GM23338 (cell line): ENCODE measurements around the gene FAM20C. TPM values are rescaled to one million over a fixed set of nuclear protein-coding genes. Genes with fewer than 3 reads are reported as not detected.

Experiments used
- ATAC-seq: fragments of 200-7000 bp; cut with Tn5 transposase; 3 replicates; pipeline ENCODE4 v1.9.1; 2020
- DNase-seq: peaks from one replicate; pipeline ENCODE4 v3.0.0-alpha.2; 2015; ENCODE audit warnings: low spot score
- H2AFZ ChIP-seq: fragments of 200-600 bp; sonication (generic); 2 replicates; pipeline ENCODE4 v1.8.0; 2016; ENCODE audit warnings: antibody characterized with exemption, mild to moderate bottlenecking, moderate library complexity
- H3F3A ChIP-seq: fragments of 200-600 bp; sonication (generic); replicated peaks from 2 replicates; pipeline ENCODE4 v1.8.0; 2017; ENCODE audit warnings: antibody characterized with exemption, mixed run types, low read depth
- H3K27ac ChIP-seq: fragments of 200-600 bp; sonication (generic); 2 replicates; pipeline ENCODE4 v1.6.1; 2016; ENCODE audit warnings: low read depth
- H3K27me3 ChIP-seq: fragments of 200-600 bp; sonication (generic); 2 replicates; pipeline ENCODE4 v1.8.0; 2016; ENCODE audit warnings: mild to moderate bottlenecking, mixed run types, moderate library complexity; ENCODE audit not compliant: insufficient read depth
- H3K36me3 ChIP-seq: fragments of 200-600 bp; sonication (generic); 2 replicates; pipeline ENCODE4 v1.8.0; 2016; ENCODE audit warnings: mild to moderate bottlenecking; ENCODE audit not compliant: insufficient read depth
- H3K4me1 ChIP-seq: fragments of 200-600 bp; sonication (generic); 2 replicates; pipeline ENCODE4 v1.8.0; 2016; ENCODE audit warnings: mild to moderate bottlenecking, moderate library complexity; ENCODE audit not compliant: insufficient read depth
- H3K4me2 ChIP-seq: fragments of 200-600 bp; sonication (generic); 2 replicates; pipeline ENCODE4 v1.7.1; 2017; ENCODE audit warnings: mixed run types
- H3K4me3 ChIP-seq: fragments of 200-600 bp; sonication (generic); 2 replicates; pipeline ENCODE4 v1.6.1; 2016; ENCODE audit warnings: mixed run types
- H3K79me2 ChIP-seq: fragments of 200-600 bp; sonication (generic); replicated peaks from 2 replicates; pipeline ENCODE4 v1.8.0; 2017; ENCODE audit warnings: mild to moderate bottlenecking; ENCODE audit not compliant: insufficient read depth
- H3K9me2 ChIP-seq: fragments of 200-600 bp; sonication (generic); 2 replicates; pipeline ENCODE4 v1.8.0; 2017; ENCODE audit not compliant: insufficient read depth
- H4K20me1 ChIP-seq: fragments of 200-600 bp; sonication (generic); replicated peaks from 2 replicates; pipeline ENCODE4 v1.8.0; 2017; ENCODE audit warnings: mild to moderate bottlenecking; ENCODE audit not compliant: insufficient read depth
- H3K27ac Mint-ChIP-seq: 2 replicates; pipeline ENCODE4 v1.8.0; 2020; ENCODE audit warnings: inconsistent platforms, mild to moderate bottlenecking, moderate library complexity, mixed read lengths
- H3K27me3 Mint-ChIP-seq: 3 replicates; pipeline ENCODE4 v1.8.0; 2022; ENCODE audit warnings: low read depth, mild to moderate bottlenecking, moderate library complexity, mixed read lengths, inconsistent platforms; ENCODE audit not compliant: insufficient read depth, poor library complexity
- H3K36me3 Mint-ChIP-seq: 3 replicates; pipeline ENCODE4 v1.8.0; 2021; ENCODE audit warnings: low read depth, mild to moderate bottlenecking, inconsistent platforms, moderate library complexity, mixed read lengths
- H3K4me1 Mint-ChIP-seq: 3 replicates; pipeline ENCODE4 v1.8.0; 2020; ENCODE audit warnings: mild to moderate bottlenecking, inconsistent platforms, mixed read lengths
- H3K4me3 Mint-ChIP-seq: 3 replicates; pipeline ENCODE4 v1.8.0; 2021; ENCODE audit warnings: moderate library complexity, mild to moderate bottlenecking, inconsistent platforms, mixed read lengths
- H3K9me3 Mint-ChIP-seq: 3 replicates; pipeline ENCODE4 v1.8.0; 2020; ENCODE audit warnings: moderate library complexity, mild to moderate bottlenecking, inconsistent platforms, mixed read lengths
- CREB1 ChIP-seq: fragments of 250-450 bp; sonication (Bioruptor Pico); IDR thresholded peaks from 2 replicates; pipeline ENCODE4 v1.5.0; 2020; ENCODE audit warnings: low read depth, mild to moderate bottlenecking, moderate library complexity
- EZH2 ChIP-seq: fragments of 200-600 bp; sonication (generic); IDR thresholded peaks from one replicate; pipeline ENCODE4 v1.8.0; 2017; ENCODE audit warnings: antibody characterized with exemption, mild to moderate bottlenecking, low read depth; ENCODE audit not compliant: unreplicated experiment
- EZH2phosphoT487 ChIP-seq: fragments of 200-600 bp; sonication (generic); IDR thresholded peaks from one replicate; pipeline ENCODE4 v1.8.1; 2018; ENCODE audit warnings: antibody characterized with exemption; ENCODE audit not compliant: unreplicated experiment
- NANOG ChIP-seq: IDR thresholded peaks from 2 replicates; pipeline ENCODE4 v1.6.1; 2016; ENCODE audit warnings: antibody characterized with exemption, borderline replicate concordance
- POLR2AphosphoS5 ChIP-seq: IDR thresholded peaks from 2 replicates; pipeline ENCODE4 v1.6.1; 2016; ENCODE audit warnings: antibody characterized with exemption, low read depth
- STAT1 ChIP-seq: IDR thresholded peaks from one replicate; pipeline ENCODE4 v1.6.1; 2016; ENCODE audit warnings: antibody characterized with exemption; ENCODE audit not compliant: unreplicated experiment
- ZNF114 ChIP-seq: fragments of 250-450 bp; sonication (Bioruptor Pico); IDR thresholded peaks from 2 replicates; pipeline ENCODE4 v1.5.0; 2020; ENCODE audit warnings: mild to moderate bottlenecking, moderate library complexity
- ZNF331 ChIP-seq: fragments of 250-450 bp; sonication (Bioruptor Pico); IDR thresholded peaks from 2 replicates; pipeline ENCODE4 v1.5.0; 2020; ENCODE audit warnings: low read depth, mild to moderate bottlenecking, moderate library complexity
- polyA plus RNA-seq: library from polyadenylated mRNA; unstranded; fragments of >200 nt; fragmentation: Nextera tagmentation; extraction: Ambion mirVana; gene quantifications from 2 replicates; pipeline ENCODE4 v1.2.1, GENCODE V29; 2016
- total RNA-seq: library from RNA; depleted of rRNA; stranded (reverse); fragments of >200 nt; shearing (Covaris generic); gene quantifications from 2 replicates; pipeline ENCODE4 v1.2.3, GENCODE V29; 2014
- TF ChIP-seq, protein P1 (sequence below): fragments of 250-450 bp; sonication (Bioruptor Pico); IDR thresholded peaks from 2 replicates; pipeline ENCODE4 v1.5.0; 2020; ENCODE audit warnings: mild to moderate bottlenecking, moderate library complexity
- TF ChIP-seq, protein P2 (sequence below): IDR thresholded peaks from one replicate; pipeline ENCODE4 v1.6.1; 2018; ENCODE audit warnings: antibody characterized with exemption; ENCODE audit not compliant: unreplicated experiment
- TF ChIP-seq, protein P3 (sequence below): IDR thresholded peaks from 2 replicates; pipeline ENCODE4 v1.6.1; 2016; ENCODE audit warnings: antibody characterized with exemption

Gene FAM20C
- total and polyA plus RNA-seq, 2 experiments from 2014 or later = 7.6 to 24.8 TPM

DNA sequence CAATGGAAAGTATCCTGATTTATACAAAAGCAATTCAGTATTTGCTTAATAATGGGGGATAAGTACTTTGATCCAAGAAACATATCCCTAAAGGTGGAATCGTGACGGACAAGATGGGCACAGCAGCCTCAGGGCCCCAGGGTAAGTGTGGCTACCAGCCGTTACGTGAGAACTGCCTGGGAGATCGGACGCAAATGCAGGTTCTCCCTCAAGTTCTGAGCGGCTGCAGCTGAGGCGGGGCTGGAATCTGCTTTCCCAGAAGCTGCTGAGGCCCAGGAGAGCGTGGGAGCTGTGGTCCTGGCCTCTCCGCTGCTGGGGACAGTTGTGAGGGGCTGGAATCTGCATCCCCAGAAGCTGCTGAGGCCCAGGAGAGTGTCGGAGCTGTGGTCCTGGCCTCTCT, 111.1 kb downstream of the FAM20C start:
- ATAC-seq = no peak
- no peak overlapping the region for H3K27ac Mint-ChIP-seq
- H3K4me1 Mint-ChIP-seq = no peaks in the 10 kb centered on the region

More for the DNA sequence above, 111.1 kb downstream of the FAM20C start:
- H3K36me3 ChIP-seq = no peaks in the 10 kb centered on the region
- H2AFZ ChIP-seq = no peak overlapping the region
- H3K79me2 ChIP-seq = no peaks in the 10 kb centered on the region
- no peak for DNase-seq
- Mint-ChIP-seq H3K4me3 (no peak overlapping the region), H3K27me3 (peaks cover 8% of the 10 kb centered on the region), H3K36me3 (peaks cover 21% of the 10 kb centered on the region), H3K9me3 (peaks cover 58% of the 10 kb centered on the region)
- TF ChIP-seq EZH2phosphoT487 = no peak
- TF ChIP-seq, protein P1, sequence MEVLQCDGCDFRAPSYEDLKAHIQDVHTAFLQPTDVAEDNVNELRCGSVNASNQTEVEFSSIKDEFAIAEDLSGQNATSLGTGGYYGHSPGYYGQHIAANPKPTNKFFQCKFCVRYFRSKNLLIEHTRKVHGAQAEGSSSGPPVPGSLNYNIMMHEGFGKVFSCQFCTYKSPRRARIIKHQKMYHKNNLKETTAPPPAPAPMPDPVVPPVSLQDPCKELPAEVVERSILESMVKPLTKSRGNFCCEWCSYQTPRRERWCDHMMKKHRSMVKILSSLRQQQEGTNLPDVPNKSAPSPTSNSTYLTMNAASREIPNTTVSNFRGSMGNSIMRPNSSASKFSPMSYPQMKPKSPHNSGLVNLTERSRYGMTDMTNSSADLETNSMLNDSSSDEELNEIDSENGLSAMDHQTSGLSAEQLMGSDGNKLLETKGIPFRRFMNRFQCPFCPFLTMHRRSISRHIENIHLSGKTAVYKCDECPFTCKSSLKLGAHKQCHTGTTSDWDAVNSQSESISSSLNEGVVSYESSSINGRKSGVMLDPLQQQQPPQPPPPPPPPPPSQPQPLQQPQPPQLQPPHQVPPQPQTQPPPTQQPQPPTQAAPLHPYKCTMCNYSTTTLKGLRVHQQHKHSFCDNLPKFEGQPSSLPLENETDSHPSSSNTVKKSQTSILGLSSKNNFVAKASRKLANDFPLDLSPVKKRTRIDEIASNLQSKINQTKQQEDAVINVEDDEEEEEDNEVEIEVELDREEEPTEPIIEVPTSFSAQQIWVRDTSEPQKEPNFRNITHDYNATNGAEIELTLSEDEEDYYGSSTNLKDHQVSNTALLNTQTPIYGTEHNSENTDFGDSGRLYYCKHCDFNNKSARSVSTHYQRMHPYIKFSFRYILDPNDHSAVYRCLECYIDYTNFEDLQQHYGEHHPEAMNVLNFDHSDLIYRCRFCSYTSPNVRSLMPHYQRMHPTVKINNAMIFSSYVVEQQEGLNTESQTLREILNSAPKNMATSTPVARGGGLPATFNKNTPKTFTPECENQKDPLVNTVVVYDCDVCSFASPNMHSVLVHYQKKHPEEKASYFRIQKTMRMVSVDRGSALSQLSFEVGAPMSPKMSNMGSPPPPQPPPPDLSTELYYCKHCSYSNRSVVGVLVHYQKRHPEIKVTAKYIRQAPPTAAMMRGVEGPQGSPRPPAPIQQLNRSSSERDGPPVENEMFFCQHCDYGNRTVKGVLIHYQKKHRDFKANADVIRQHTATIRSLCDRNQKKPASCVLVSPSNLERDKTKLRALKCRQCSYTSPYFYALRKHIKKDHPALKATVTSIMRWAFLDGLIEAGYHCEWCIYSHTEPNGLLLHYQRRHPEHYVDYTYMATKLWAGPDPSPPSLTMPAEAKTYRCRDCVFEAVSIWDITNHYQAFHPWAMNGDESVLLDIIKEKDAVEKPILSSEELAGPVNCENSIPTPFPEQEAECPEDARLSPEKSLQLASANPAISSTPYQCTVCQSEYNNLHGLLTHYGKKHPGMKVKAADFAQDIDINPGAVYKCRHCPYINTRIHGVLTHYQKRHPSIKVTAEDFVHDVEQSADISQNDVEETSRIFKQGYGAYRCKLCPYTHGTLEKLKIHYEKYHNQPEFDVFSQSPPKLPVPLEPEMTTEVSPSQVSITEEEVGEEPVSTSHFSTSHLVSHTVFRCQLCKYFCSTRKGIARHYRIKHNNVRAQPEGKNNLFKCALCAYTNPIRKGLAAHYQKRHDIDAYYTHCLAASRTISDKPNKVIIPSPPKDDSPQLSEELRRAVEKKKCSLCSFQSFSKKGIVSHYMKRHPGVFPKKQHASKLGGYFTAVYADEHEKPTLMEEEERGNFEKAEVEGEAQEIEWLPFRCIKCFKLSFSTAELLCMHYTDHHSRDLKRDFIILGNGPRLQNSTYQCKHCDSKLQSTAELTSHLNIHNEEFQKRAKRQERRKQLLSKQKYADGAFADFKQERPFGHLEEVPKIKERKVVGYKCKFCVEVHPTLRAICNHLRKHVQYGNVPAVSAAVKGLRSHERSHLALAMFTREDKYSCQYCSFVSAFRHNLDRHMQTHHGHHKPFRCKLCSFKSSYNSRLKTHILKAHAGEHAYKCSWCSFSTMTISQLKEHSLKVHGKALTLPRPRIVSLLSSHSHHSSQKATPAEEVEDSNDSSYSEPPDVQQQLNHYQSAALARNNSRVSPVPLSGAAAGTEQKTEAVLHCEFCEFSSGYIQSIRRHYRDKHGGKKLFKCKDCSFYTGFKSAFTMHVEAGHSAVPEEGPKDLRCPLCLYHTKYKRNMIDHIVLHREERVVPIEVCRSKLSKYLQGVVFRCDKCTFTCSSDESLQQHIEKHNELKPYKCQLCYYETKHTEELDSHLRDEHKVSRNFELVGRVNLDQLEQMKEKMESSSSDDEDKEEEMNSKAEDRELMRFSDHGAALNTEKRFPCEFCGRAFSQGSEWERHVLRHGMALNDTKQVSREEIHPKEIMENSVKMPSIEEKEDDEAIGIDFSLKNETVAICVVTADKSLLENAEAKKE (CRISPR knock-in tag) = no peak
- TF ChIP-seq STAT1 = no peak
- no peak for TF ChIP-seq CREB1 (CRISPR knock-in tag)
- TF ChIP-seq NANOG = no peak
- TF ChIP-seq EZH2 = no peak
- TF ChIP-seq ZNF331 (CRISPR knock-in tag) = no peak
- no peak for TF ChIP-seq ZNF114 (CRISPR knock-in tag)
- TF ChIP-seq, protein P2, sequence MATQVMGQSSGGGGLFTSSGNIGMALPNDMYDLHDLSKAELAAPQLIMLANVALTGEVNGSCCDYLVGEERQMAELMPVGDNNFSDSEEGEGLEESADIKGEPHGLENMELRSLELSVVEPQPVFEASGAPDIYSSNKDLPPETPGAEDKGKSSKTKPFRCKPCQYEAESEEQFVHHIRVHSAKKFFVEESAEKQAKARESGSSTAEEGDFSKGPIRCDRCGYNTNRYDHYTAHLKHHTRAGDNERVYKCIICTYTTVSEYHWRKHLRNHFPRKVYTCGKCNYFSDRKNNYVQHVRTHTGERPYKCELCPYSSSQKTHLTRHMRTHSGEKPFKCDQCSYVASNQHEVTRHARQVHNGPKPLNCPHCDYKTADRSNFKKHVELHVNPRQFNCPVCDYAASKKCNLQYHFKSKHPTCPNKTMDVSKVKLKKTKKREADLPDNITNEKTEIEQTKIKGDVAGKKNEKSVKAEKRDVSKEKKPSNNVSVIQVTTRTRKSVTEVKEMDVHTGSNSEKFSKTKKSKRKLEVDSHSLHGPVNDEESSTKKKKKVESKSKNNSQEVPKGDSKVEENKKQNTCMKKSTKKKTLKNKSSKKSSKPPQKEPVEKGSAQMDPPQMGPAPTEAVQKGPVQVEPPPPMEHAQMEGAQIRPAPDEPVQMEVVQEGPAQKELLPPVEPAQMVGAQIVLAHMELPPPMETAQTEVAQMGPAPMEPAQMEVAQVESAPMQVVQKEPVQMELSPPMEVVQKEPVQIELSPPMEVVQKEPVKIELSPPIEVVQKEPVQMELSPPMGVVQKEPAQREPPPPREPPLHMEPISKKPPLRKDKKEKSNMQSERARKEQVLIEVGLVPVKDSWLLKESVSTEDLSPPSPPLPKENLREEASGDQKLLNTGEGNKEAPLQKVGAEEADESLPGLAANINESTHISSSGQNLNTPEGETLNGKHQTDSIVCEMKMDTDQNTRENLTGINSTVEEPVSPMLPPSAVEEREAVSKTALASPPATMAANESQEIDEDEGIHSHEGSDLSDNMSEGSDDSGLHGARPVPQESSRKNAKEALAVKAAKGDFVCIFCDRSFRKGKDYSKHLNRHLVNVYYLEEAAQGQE = no peak
- TF ChIP-seq, protein P3, sequence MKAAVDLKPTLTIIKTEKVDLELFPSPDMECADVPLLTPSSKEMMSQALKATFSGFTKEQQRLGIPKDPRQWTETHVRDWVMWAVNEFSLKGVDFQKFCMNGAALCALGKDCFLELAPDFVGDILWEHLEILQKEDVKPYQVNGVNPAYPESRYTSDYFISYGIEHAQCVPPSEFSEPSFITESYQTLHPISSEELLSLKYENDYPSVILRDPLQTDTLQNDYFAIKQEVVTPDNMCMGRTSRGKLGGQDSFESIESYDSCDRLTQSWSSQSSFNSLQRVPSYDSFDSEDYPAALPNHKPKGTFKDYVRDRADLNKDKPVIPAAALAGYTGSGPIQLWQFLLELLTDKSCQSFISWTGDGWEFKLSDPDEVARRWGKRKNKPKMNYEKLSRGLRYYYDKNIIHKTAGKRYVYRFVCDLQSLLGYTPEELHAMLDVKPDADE = no peak
- TF ChIP-seq POLR2AphosphoS5 = no peak
- no peaks in the 10 kb centered on the region for H4K20me1 ChIP-seq
- H3K4me2 ChIP-seq = no peak overlapping the region
- H3K4me1 ChIP-seq = no peaks in the 10 kb centered on the region
- H3K4me3 ChIP-seq = no peak overlapping the region
- no peaks in the 10 kb centered on the region for H3K9me2 ChIP-seq
- no peak overlapping the region for H3K27ac ChIP-seq
- 0 out of 2 replicates have a peak, but pooled peaks cover 6% of the 10 kb centered on the region for H3F3A ChIP-seq
- no peaks in the 10 kb centered on the region for H3K27me3 ChIP-seq
